HEK293 (cell line): ENCODE measurements around the gene HOXA4.
A peak's percentile ranks its signal among the peaks of the same experiment; 100 is the strongest.

Experiments used
- ATF2 ChIP-seq: fragments of 450-650 bp; formaldehyde crosslinking; IDR thresholded peaks from 2 replicates; pipeline ENCODE4 v1.5.1; 2016; ENCODE audit warnings: missing biosample characterization, missing genetic modification characterization, low read depth
- BCL11B ChIP-seq: fragments of 450-650 bp; formaldehyde crosslinking; IDR thresholded peaks from 2 replicates; pipeline ENCODE4 v1.5.1; 2016; ENCODE audit warnings: low read depth, missing biosample characterization, missing genetic modification characterization
- INSM2 ChIP-seq: fragments of 450-650 bp; formaldehyde crosslinking; IDR thresholded peaks from 2 replicates; pipeline ENCODE4 v1.5.1; 2016; ENCODE audit warnings: missing biosample characterization, missing genetic modification characterization
- OSR2 ChIP-seq: fragments of 450-650 bp; formaldehyde crosslinking; IDR thresholded peaks from 2 replicates; pipeline ENCODE4 v1.5.1; 2016; ENCODE audit warnings: missing biosample characterization, missing genetic modification characterization
- PRDM10 ChIP-seq: fragments of 450-650 bp; formaldehyde crosslinking; IDR thresholded peaks from 2 replicates; pipeline ENCODE4 v1.5.1; 2016; ENCODE audit warnings: missing biosample characterization, missing genetic modification characterization
- PRDM4 ChIP-seq: fragments of 450-650 bp; formaldehyde crosslinking; IDR thresholded peaks from 2 replicates; pipeline ENCODE4 v1.5.1; 2017; ENCODE audit warnings: missing biosample characterization, missing genetic modification characterization
- SP2 ChIP-seq: fragments of 450-650 bp; formaldehyde crosslinking; IDR thresholded peaks from 2 replicates; pipeline ENCODE4 v1.5.1; 2016; ENCODE audit warnings: missing biosample characterization, missing genetic modification characterization
- SP3 ChIP-seq: fragments of 450-650 bp; formaldehyde crosslinking; IDR thresholded peaks from 2 replicates; pipeline ENCODE4 v1.5.1; 2016; ENCODE audit warnings: missing biosample characterization, missing genetic modification characterization
- YY1 ChIP-seq: fragments of 450-650 bp; formaldehyde crosslinking; IDR thresholded peaks from 2 replicates; pipeline ENCODE4 v1.5.1; 2018; ENCODE audit warnings: missing biosample characterization, missing genetic modification characterization
- ZNF341 ChIP-seq: fragments of 450-650 bp; formaldehyde crosslinking; IDR thresholded peaks from 2 replicates; pipeline ENCODE4; 2016; ENCODE audit warnings: low read depth, missing biosample characterization, missing genetic modification characterization
- ZNF513 ChIP-seq: fragments of 450-650 bp; IDR thresholded peaks from 2 replicates; pipeline ENCODE4 v1.5.1; 2018; ENCODE audit warnings: missing biosample characterization, missing genetic modification characterization
- ZNF660 ChIP-seq: fragments of 450-650 bp; IDR thresholded peaks from 2 replicates; pipeline ENCODE4 v1.5.1; 2018; ENCODE audit warnings: missing biosample characterization, mild to moderate bottlenecking, missing genetic modification characterization
- ZSCAN4 ChIP-seq: fragments of 450-650 bp; formaldehyde crosslinking; IDR thresholded peaks from 2 replicates; pipeline ENCODE4 v1.5.1; 2017; ENCODE audit warnings: missing biosample characterization, missing genetic modification characterization

Gene HOXA4

GRCh38 chr7:27140126-27140857, 9.7 kb upstream of the HOXA4 start (continued):
- TF ChIP-seq ATF2 (tag by site-specific recombination) (peak; percentile 46; the same call in 1 of the 2 replicates), ZSCAN4 (0 out of 2 replicates have a peak, but pooled peaks have one; percentile 13), PRDM10 (no peak; the same call in 1 of the 2 replicates), SP3 (0 out of 2 replicates have a peak, but pooled peaks have one; percentile 11), BCL11B (tag by site-specific recombination) (peak; percentile 65; the same call in 1 of the 2 replicates), ZNF660 (tag by site-specific recombination) (no peak), ZNF513 (peak; percentile 14; the same call in 1 of the 2 replicates), ZNF341 (tag by site-specific recombination) (no peak; the same call in 1 of the 2 replicates), INSM2 (tag by site-specific recombination) (peak; percentile 41; the same call in 1 of the 2 replicates), YY1 (tag by site-specific recombination) (peak; percentile 37; the same call in 1 of the 2 replicates), OSR2 (tag by site-specific recombination) (peak; percentile 82), SP2 (peak; percentile 12; the same call in 1 of the 2 replicates), PRDM4 (tag by site-specific recombination) (peak; percentile 87)
- TF ChIP-seq, all 188 proteins: peak for 43
